Stomach (tissue), 4 donors: ENCODE measurements around the gene GALNT18.

ENCODE experiments used
- CTCF ChIP-seq, 7 experiments: fragments of 450-650 bp in 4 of 7; fragments of 200-600 bp in 3 of 7; sonication (generic) in 3 of 7; IDR thresholded peaks; one replicate each; pipeline ENCODE4 v1.5.1; 2016 to 2019; ENCODE audit warnings: antibody characterized with exemption in 7 of 7, control low read depth in 2 of 7, mild to moderate bottlenecking in 1 of 7
- POLR2A ChIP-seq, 4 donors: fragments of 450-650 bp; IDR thresholded peaks; one replicate each; pipeline ENCODE4 v1.6.1; 2016; ENCODE audit warnings: antibody characterized with exemption in 4 of 4, control low read depth in 2 of 4, mild to moderate bottlenecking in 1 of 4, moderate library complexity in 1 of 4
- POLR2AphosphoS5 ChIP-seq, 3 donors: sonication (generic); formaldehyde crosslinking; IDR thresholded peaks; one replicate each; pipeline ENCODE4 v1.6.1; 2016; ENCODE audit warnings: antibody characterized with exemption in 3 of 3

- TF ChIP-seq CTCF (IDR thresholded peaks at IDR 0.05): no peak
- no peak for TF ChIP-seq POLR2AphosphoS5 (IDR thresholded peaks at IDR 0.05)
- no peak for TF ChIP-seq POLR2A (IDR thresholded peaks at IDR 0.05)
These were observed 49.9 kb downstream of the GALNT18 start for GRCh38 chr11:11571893-11572292.
